Activated CD4-positive, alpha-beta T cell treated with anti-CD3 and anti-CD28 coated beads for 48 hours (primary cell): ENCODE data around the gene NME5.
"Not testable (repeated sequence)": the region's sequence is repeated elsewhere in the genome, so short reads cannot be mapped to it uniquely, and the experiment has no call there.

Experiments
- DNase-seq: peaks from one replicate; pipeline ENCODE4 v3.0.0-alpha.2; 2020

NME5 gene

DNA sequence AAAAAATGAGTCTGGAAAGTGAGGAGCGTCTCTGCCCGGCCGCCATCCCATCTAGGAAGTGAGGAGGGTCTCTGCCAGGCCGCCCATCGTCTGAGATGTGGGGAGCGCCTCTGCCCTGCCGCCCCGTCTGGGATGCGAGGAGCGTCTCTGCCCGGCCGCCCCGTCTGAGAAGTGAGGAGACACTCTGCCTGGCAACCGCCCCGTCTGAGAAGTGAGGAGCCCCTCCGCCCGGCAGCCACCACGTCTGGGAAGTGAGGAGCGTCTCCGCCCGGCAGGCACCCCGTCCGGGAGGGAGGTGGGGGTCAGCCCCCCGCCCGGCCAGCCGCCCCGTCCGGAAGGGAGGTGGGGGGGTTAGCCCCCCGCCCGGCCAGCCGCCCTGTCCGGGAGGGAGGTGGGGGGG is 69.2 kb downstream of the NME5 start:
- not testable (repeated sequence) for DNase-seq

DNA sequence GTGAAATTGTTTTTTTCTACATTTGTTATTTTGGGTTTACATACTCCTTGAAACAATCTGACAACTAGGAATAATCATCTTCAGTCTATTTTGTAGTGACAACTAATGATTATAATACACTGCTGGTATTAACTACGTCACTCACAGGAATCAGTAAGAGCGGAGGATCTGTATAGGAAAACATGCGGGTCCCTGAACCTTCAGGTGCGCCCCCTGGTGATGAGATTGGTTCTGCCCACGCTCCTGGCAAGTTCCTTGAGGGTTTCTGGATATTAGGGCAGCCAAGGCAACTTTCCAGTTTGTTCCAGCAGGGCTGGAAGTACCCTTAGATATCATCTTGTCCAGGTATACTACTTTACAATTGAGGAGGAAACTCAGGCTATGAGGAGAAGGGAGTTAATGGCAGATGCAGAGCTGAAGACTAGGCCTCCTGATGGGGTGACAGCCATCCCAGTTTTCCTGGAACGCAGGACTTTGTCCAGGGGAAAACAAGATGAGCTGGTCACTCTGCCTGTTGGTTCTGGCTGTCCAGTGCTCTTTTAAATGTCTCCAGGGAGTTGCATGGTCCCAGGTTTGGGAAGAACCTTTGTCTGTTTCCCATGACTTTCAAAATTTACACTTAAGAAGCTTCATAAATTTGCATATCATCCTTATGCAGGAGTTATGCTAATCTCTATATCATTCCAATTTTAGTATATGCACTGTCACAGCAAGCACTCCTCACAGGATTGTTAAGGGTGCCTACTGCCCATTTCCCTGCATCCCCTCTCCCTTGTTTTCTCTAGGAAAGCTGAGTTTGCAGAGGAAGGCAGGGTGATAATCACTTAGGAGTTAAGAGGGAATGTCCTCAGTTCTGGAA is 70.3 kb downstream of the NME5 start:
- DNase-seq: peak; percentile 83

DNA sequence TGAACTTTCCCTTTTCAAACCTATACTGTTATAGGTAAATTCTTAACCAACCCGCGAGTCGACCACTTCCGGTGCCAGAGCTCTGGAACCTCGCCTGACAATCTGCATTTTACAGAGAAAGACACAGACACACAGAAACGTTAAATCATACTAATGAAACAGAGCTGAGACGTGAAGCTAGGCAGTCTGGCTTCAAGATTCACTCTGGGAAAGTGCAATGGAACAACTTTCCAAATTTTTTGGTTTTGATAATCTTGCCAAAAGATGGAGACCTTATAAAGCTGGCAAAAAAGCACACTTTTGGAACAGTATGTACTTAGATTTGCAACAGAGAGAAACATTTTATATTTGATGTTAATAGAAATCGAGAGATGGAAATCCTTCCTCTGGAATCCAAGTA is 71.3 kb downstream of the NME5 start:
- DNase-seq: no peak
